PC-9 (cell line): ENCODE measurements around the gene LOXL3.

Experiments
- CTCF ChIP-seq: fragments of 200-600 bp; sonication (generic); conservative IDR thresholded peaks from 2 replicates; pipeline ENCODE4 v1.6.1; 2017; ENCODE audit warnings: mixed run types, antibody characterized with exemption, mild to moderate bottlenecking, moderate library complexity
- EZH2 ChIP-seq: fragments of 200-600 bp; sonication (generic); IDR thresholded peaks from 2 replicates; pipeline ENCODE4 v1.8.0; 2017; ENCODE audit warnings: antibody characterized with exemption, low read depth

GRCh38 chr2:74495440-74495839 lies 58.3 kb downstream of the LOXL3 start:
- TF ChIP-seq CTCF (no peak), EZH2 (no peak)
